ENCODE measurements around the gene KRTAP9-3.
"Not testable (repeated sequence)": the region's sequence is repeated elsewhere in the genome, so short reads cannot be mapped to it uniquely, and the experiment has no call there.

Gene KRTAP9-3

DNA sequence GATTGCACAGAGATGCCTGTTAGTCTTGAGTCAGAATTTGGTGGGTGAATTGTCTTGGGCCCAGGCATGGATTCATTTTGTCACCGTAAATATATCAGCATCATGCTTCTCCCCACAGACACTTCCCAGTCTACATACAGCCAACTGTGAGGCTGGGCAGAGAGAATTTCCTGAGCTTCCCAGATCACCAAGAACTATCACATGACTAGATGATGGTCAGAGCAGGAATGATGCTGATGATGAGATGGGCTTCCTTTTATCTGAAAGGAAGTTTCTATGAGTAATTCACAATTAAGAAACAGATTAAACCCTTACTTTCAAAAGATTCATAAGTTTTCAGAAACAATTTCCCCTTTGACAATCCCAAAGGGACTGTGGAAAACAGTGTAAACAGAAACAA is 22.6 kb downstream of the KRTAP9-3 start:
- no peak for DNase-seq

DNA sequence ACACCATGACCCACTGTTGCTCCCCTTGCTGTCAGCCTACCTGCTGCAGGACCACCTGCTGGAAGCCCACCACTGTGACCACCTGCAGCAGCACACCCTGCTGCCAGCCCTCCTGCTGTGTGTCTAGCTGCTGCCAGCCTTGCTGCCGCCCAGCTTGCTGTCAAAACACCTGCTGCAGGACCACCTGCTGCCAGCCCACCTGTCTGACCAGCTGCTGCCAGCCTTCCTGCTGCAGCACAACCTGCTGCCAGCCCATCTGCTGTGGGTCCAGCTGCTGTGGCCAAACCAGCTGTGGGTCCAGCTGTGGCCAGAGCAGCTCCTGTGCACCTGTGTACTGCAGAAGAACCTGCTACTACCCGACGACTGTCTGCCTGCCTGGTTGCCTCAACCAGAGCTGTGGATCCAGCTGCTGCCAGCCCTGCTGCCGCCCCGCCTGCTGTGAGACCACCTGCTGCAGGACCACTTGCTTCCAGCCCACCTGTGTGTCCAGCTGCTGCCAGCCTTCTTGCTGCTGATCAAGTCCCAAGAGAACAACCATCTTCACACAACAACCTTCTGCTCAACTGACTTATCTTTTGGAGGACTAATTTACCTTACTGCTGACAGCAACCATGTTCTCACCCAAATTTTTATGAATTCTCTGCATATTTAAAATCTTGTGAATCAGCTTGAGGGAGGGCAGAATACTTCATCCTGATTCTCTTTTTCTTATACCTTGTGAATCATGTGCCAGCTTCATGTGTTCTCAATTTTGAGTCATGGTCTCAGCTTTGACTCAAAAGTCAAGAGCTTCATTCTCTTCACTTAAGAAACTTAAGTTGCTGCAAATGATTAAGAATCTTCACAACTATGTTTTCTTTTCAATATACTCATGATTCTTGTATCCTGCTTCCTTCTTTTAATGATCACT is 23.4 kb downstream of the KRTAP9-3 start, which contains the start of gene KRTAP9-9:
KRTAP9-9 (plus strand) TSS at position 4 of the 910 bp plus-strand sequence.
- not testable (repeated sequence) for DNase-seq

DNA sequence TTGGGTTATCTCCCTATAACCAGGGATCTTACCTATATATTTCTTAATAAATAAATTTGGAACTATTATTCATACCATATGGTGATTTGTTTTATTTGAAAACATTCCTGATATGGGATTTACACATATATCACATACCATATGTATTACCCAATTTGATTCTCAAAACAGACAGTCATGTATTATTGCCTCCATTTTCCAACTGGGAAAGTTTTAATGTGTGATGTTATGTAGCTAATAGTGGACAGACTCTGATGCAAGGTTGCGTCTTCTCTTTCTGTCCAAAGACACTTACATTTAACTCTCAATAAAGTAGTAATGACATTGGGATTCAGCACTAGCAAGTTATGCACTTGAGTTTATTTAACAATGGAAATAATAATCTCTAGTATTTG is 24.0 kb downstream of the KRTAP9-3 start:
- no peak for DNase-seq

- DNase-seq = no peak
Measured at GRCh38 chr17:41258406-41258805, 26.2 kb downstream of the KRTAP9-3 start.

- DNase-seq = no peak
Measured at GRCh38 chr17:41263212-41263611, 31.0 kb downstream of the KRTAP9-3 start.

GRCh38 chr17:41264599-41264998 is 32.4 kb downstream of the KRTAP9-3 start:
- DNase-seq = no peak

DNA sequence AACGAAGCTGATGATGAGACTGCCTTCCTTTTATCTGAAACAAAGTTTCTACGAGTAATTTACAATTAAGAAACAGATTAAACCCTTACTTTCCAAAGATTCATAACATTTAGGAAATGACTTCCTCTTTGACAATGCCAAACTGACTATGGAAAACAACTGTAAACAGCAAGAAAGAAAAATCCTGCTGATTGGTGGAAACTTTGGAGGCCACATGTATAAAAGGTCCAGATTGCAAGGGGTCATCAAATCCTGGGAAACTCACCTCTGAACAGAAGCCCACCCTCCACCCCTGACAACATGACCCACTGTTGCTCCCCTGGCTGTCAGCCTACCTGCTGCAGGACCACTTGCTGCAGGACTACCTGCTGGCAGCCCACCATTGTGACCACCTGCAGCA is 32.8 kb downstream of the KRTAP9-3 start, which contains the start of gene KRTAP9-6:
KRTAP9-6 (plus strand) TSS at position 301 of the 400 bp plus-strand sequence; CDS start at position 301, 0 bp downstream.
- DNase-seq = no peak

GRCh38 chr17:41267711-41268110 is 35.5 kb downstream of the KRTAP9-3 start:
- no peak for DNase-seq

- not testable (repeated sequence) for DNase-seq
Measured at GRCh38 chr17:41271323-41271722, 39.1 kb downstream of the KRTAP9-3 start.

DNA sequence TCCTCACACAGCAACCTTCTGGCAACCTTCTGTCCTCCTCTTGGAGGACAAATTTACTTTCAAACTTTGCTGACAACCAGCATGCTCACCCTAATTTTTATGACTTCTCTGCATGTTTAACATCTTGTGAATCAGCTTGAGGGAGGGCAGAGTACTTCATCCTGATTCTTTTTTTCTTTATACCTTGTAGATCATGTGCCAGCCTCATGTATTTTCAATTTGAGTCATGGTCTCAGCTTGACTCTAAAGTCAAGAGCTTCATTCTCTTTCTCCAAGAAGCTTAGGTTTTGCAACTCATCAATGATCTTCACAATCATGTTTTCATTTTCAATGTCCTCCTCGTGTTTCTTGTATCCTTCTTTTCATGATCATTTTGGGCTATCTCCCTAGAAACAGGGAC is 39.6 kb downstream of the KRTAP9-3 start:
- no peak for DNase-seq

DNA sequence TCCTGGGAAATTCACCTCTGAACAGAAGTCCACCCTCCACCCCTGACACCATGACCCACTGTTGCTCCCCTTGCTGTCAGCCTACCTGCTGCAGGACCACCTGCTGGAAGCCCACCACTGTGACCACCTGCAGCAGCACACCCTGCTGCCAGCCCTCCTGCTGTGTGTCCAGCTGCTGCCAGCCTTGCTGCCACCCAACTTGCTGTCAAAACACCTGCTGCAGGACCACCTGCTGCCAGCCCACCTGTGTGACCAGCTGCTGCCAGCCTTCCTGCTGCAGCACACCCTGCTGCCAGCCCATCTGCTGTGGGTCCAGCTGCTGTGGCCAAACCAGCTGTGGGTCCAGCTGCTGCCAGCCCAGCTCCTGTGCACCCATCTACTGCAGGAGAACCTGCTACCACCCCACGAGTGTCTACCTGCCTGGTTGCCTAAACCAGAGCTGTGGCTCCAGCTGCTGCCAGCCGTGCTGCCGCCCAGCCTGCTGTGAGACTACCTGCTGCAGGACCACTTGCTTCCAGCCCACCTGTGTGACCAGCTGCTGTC is 43.5 kb downstream of the KRTAP9-3 start, which contains the start of gene KRTAP9-7:
KRTAP9-7 (plus strand) TSS at position 51 of the 543 bp plus-strand sequence; CDS start at position 51, 0 bp downstream.
- DNase-seq = not testable (repeated sequence)

DNA sequence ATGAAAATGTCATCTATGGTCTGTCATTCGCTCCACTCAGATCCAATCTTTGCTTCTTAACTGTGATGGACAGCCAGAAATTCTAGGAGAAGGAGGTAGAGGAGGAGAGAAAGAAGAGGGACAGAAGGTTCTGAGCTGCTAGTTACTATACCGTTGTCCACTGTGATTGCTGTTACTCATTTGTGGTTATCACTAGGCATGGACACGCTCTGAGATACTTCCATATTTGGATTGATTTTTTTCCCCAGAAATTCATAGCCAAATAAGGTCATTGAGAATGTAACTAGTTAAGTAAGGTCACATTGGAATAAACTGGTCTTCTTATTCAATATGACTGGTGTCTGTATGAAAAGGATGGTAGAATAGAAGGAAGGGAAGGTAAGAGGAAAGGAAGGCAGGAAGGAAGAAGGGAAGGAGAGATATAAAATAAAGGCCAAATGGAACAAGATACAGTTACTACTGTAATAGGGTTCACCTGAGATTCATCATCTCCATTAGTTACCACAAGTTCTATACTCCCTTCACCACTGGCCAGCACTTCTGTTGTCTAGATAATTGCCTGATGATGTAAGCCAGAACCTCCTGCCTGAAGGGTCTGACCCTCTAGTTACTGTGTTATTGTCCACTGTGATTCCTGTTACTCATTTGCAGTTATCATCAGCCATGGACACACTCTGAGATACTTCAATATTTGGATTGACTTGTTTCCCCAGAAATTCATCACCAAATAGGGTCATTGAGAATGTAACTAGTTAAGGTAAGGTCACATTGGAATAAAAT is 46.1 kb downstream of the KRTAP9-3 start:
- DNase-seq = no peak

Data from NCI-H1105 (cell line).